ENCODE measurements around the gene CYP2J2. TPM values are rescaled to one million over a fixed set of nuclear protein-coding genes. Genes with fewer than 3 reads are reported as not detected.
A peak's percentile ranks its signal among the peaks of the same experiment; 100 is the strongest.

The CYP2J2 gene
- polyA plus RNA-seq, 1 donor (not counting 4 experiments of a cell fraction or from before 2014, with no cell fraction given) = 6.7 TPM

GRCh38 chr1:59878370-59878769, 48.2 kb downstream of the CYP2J2 start:
- no peak for TF ChIP-seq EZH2 (IDR thresholded peaks at IDR 0.05; ENCODE audit: low read length)
- TF ChIP-seq, protein P1, sequence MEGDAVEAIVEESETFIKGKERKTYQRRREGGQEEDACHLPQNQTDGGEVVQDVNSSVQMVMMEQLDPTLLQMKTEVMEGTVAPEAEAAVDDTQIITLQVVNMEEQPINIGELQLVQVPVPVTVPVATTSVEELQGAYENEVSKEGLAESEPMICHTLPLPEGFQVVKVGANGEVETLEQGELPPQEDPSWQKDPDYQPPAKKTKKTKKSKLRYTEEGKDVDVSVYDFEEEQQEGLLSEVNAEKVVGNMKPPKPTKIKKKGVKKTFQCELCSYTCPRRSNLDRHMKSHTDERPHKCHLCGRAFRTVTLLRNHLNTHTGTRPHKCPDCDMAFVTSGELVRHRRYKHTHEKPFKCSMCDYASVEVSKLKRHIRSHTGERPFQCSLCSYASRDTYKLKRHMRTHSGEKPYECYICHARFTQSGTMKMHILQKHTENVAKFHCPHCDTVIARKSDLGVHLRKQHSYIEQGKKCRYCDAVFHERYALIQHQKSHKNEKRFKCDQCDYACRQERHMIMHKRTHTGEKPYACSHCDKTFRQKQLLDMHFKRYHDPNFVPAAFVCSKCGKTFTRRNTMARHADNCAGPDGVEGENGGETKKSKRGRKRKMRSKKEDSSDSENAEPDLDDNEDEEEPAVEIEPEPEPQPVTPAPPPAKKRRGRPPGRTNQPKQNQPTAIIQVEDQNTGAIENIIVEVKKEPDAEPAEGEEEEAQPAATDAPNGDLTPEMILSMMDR (optimal IDR thresholded peaks at IDR 0.05 in 1 of 3, IDR thresholded peaks at IDR 0.05 in 1 of 3, conservative IDR thresholded peaks at IDR 0.05 in 1 of 3; ENCODE audit: extremely low read depth in 1 of 3, insufficient read depth in 2 of 3, low read length in 3 of 3) = peak in 1 of 3 experiments; percentile 20
- Histone ChIP-seq H3K9me1 (ENCODE audit: control insufficient read depth, extremely low read depth, insufficient read depth, low read length) (no peaks in the 10 kb centered on the region), H3K27ac (ENCODE audit: control insufficient read depth, insufficient read depth, low read length) (no peak overlapping the region), H3K4me3 (ENCODE audit: control insufficient read depth in 2 of 3, extremely low read depth in 1 of 3, insufficient read depth in 2 of 3, low read depth in 1 of 3, low read length in 3 of 3) (no peak overlapping the region), H3K9ac (ENCODE audit: control insufficient read depth, extremely low read depth, insufficient read depth, low read length) (no peak overlapping the region), H3K36me3 (ENCODE audit: control insufficient read depth in 2 of 2, extremely low read depth in 1 of 2, insufficient read depth in 2 of 2, low read length in 2 of 2) (no peaks in the 10 kb centered on the region), H3K4me2 (ENCODE audit: control insufficient read depth, extremely low read depth, insufficient read depth, low read depth, low read length) (no peak overlapping the region), H3K79me2 (ENCODE audit: control insufficient read depth, insufficient read depth, low read length) (no peaks in the 10 kb centered on the region), H4K20me1 (ENCODE audit: control insufficient read depth, extremely low read depth, insufficient read depth, low read length) (no peaks in the 10 kb centered on the region), H2AFZ (ENCODE audit: control insufficient read depth, low read length) (no peak overlapping the region), H3K4me1 (ENCODE audit: control insufficient read depth, extremely low read depth, insufficient read depth, low read length) (no peaks in the 10 kb centered on the region), H3K9me3 (ENCODE audit: control insufficient read depth, low read depth, low read length) (no peaks in the 10 kb centered on the region), H3K27me3 (ENCODE audit: control insufficient read depth, extremely low read depth, insufficient read depth, low read length) (no peaks in the 10 kb centered on the region)
- FAIRE-seq (no peak), DNase-seq (ENCODE audit: low read depth, low spot score) (no peak)
- dilution Hi-C loops (cut with MboI; ENCODE audit: extremely low pct_ligation_motif_present, low sequenced_read_pairs) = no loop called here

GRCh38 chr1:59877108-59877682, 49.4 kb downstream of the CYP2J2 start:
- dilution Hi-C loops (cut with MboI; ENCODE audit: extremely low pct_ligation_motif_present, low sequenced_read_pairs) = no loop called here
- Histone ChIP-seq H2AFZ (ENCODE audit: control insufficient read depth, low read length) (no peak overlapping the region), H3K9me3 (ENCODE audit: control insufficient read depth, low read depth, low read length) (no peaks in the 10 kb centered on the region), H4K20me1 (ENCODE audit: control insufficient read depth, extremely low read depth, insufficient read depth, low read length) (no peaks in the 10 kb centered on the region), H3K4me1 (ENCODE audit: control insufficient read depth, extremely low read depth, insufficient read depth, low read length) (no peaks in the 10 kb centered on the region), H3K36me3 (ENCODE audit: control insufficient read depth in 2 of 2, extremely low read depth in 1 of 2, insufficient read depth in 2 of 2, low read length in 2 of 2) (no peaks in the 10 kb centered on the region), H3K27me3 (ENCODE audit: control insufficient read depth, extremely low read depth, insufficient read depth, low read length) (no peaks in the 10 kb centered on the region), H3K9me1 (ENCODE audit: control insufficient read depth, extremely low read depth, insufficient read depth, low read length) (no peaks in the 10 kb centered on the region), H3K79me2 (ENCODE audit: control insufficient read depth, insufficient read depth, low read length) (no peaks in the 10 kb centered on the region), H3K9ac (ENCODE audit: control insufficient read depth, extremely low read depth, insufficient read depth, low read length) (no peak overlapping the region), H3K4me2 (ENCODE audit: control insufficient read depth, extremely low read depth, insufficient read depth, low read depth, low read length) (no peak overlapping the region), H3K27ac (ENCODE audit: control insufficient read depth, insufficient read depth, low read length) (no peak overlapping the region), H3K4me3 (ENCODE audit: control insufficient read depth in 2 of 3, extremely low read depth in 1 of 3, insufficient read depth in 2 of 3, low read depth in 1 of 3, low read length in 3 of 3) (no peak overlapping the region)
- no peak for TF ChIP-seq EZH2 (IDR thresholded peaks at IDR 0.05; ENCODE audit: low read length)
- TF ChIP-seq, protein P1 (optimal IDR thresholded peaks at IDR 0.05 in 1 of 3, IDR thresholded peaks at IDR 0.05 in 1 of 3, conservative IDR thresholded peaks at IDR 0.05 in 1 of 3; ENCODE audit: extremely low read depth in 1 of 3, insufficient read depth in 2 of 3, low read length in 3 of 3) = no peak
- FAIRE-seq = no peak
- no peak for DNase-seq (ENCODE audit: low read depth, low spot score)

All from keratinocyte (primary cell).